GM21529 (cell line): Measurements from ENCODE around the gene KLF7.
"Not testable (repeated sequence)": the region's sequence is repeated elsewhere in the genome, so short reads cannot be mapped to it uniquely, and the experiment has no call there.

Source experiments
- ATAC-seq: cut with Tn5 transposase; IDR thresholded peaks from one replicate; pipeline ENCODE4 v1.9.1; 2021; ENCODE audit not compliant: unreplicated experiment

Gene KLF7

GRCh38 chr2:207037023-207037422 is 128.7 kb downstream of the KLF7 start:
- ATAC-seq, result not testable (repeated sequence)

GRCh38 chr2:207035875-207036274 is 129.9 kb downstream of the KLF7 start:
- ATAC-seq, result no peak

- ATAC-seq, result no peak
Measured at GRCh38 chr2:207032490-207032889, 133.3 kb downstream of the KLF7 start.
